K562 treated with DMSO at 1 percent for 4 hours (cell line): ENCODE results near the gene IQCB1. TPM values are rescaled to one million over a fixed set of nuclear protein-coding genes. Genes with fewer than 3 reads are reported as not detected.

Experiments
- total RNA-seq: library from RNA; unstranded; fragments of 300-600 nt; gene quantifications from 2 replicates; pipeline ENCODE4 v1.2.3, GENCODE V29; 2022; ENCODE audit not compliant: insufficient read depth

IQCB1 gene, protein sequence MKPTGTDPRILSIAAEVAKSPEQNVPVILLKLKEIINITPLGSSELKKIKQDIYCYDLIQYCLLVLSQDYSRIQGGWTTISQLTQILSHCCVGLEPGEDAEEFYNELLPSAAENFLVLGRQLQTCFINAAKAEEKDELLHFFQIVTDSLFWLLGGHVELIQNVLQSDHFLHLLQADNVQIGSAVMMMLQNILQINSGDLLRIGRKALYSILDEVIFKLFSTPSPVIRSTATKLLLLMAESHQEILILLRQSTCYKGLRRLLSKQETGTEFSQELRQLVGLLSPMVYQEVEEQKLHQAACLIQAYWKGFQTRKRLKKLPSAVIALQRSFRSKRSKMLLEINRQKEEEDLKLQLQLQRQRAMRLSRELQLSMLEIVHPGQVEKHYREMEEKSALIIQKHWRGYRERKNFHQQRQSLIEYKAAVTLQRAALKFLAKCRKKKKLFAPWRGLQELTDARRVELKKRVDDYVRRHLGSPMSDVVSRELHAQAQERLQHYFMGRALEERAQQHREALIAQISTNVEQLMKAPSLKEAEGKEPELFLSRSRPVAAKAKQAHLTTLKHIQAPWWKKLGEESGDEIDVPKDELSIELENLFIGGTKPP
- 26.8 and 27.2 TPM in 2 replicates for total RNA-seq

GRCh38 chr3:121834671-121835464, at the start of gene IQCB1, which contains the start of gene EAF2:
Gene IQCB1, minus strand, starts transcription at chr3:121835060. Its CDS starts 6,100 bp downstream, at chr3:121828960.
Gene EAF2, plus strand, starts transcription at chr3:121835209. Its CDS starts 77 bp downstream, at chr3:121835286.

GRCh38 chr3:121749276-121750086, 85.4 kb downstream of the IQCB1 start, which contains the start of gene GOLGB1:
Gene GOLGB1, minus strand, starts transcription at chr3:121749741. Its CDS starts 18,770 bp downstream, at chr3:121730971.

Other genes with a start within 250 kb of the IQCB1 start
- not detected in 2 replicates for gene FBXO40, start 241.7 kb downstream of the IQCB1 start, total RNA-seq
- 37.0 and 50.1 TPM in 2 replicates for gene HCLS1, start 174.2 kb downstream of the IQCB1 start, total RNA-seq
- 12.4 and 13.7 TPM in 2 replicates for gene GOLGB1, start 85.3 kb downstream of the IQCB1 start, total RNA-seq
- gene EAF2, start 149 bp upstream of the IQCB1 start, total RNA-seq, result 5.2 and 7.6 TPM in 2 replicates
- 0.33 and 0.41 TPM in 2 replicates for gene SLC15A2, start 59.3 kb upstream of the IQCB1 start, total RNA-seq
- gene ILDR1, start 187.2 kb upstream of the IQCB1 start, total RNA-seq, result not detected in 2 replicates
- not detected in 2 replicates for gene CD86, start 220.3 kb upstream of the IQCB1 start, total RNA-seq